GM18907 (cell line): ENCODE data around the gene NCAM2.

Source experiments
- ATAC-seq: cut with Tn5 transposase; IDR thresholded peaks from one replicate; pipeline ENCODE4 v1.9.1; 2021; ENCODE audit warnings: mild to moderate bottlenecking, moderate library complexity; ENCODE audit not compliant: unreplicated experiment

The NCAM2 gene

GRCh38 chr21:21406921-21407320, 408.7 kb downstream of the NCAM2 start:
- no peak for ATAC-seq

- no peak for ATAC-seq
Observed at GRCh38 chr21:21412096-21412495, 413.9 kb downstream of the NCAM2 start.

- ATAC-seq, result no peak
Observed at GRCh38 chr21:21415741-21416140, 417.5 kb downstream of the NCAM2 start.

GRCh38 chr21:21434944-21435343, 436.7 kb downstream of the NCAM2 start:
- no peak for ATAC-seq

GRCh38 chr21:21436012-21436534, 437.9 kb downstream of the NCAM2 start:
- no peak for ATAC-seq

- ATAC-seq, result no peak
Observed at GRCh38 chr21:21439761-21440160, 441.6 kb downstream of the NCAM2 start.

- ATAC-seq, result no peak
Observed at GRCh38 chr21:21457077-21457476, 458.9 kb downstream of the NCAM2 start.

- ATAC-seq, result no peak
Observed at GRCh38 chr21:21458124-21458631, 460.0 kb downstream of the NCAM2 start.

GRCh38 chr21:21460979-21461378, 462.8 kb downstream of the NCAM2 start:
- ATAC-seq, result no peak

GRCh38 chr21:21463456-21463855, 465.2 kb downstream of the NCAM2 start:
- no peak for ATAC-seq

- no peak for ATAC-seq
Observed at GRCh38 chr21:21464684-21465083, 466.5 kb downstream of the NCAM2 start.

- ATAC-seq, result no peak
Observed at GRCh38 chr21:21466752-21467151, 468.5 kb downstream of the NCAM2 start.

- no peak for ATAC-seq
Observed at GRCh38 chr21:21468003-21468402, 469.8 kb downstream of the NCAM2 start.

GRCh38 chr21:21481239-21481638, 483.0 kb downstream of the NCAM2 start:
- ATAC-seq, result no peak

- ATAC-seq, result no peak
Observed at GRCh38 chr21:21508859-21509258, 510.6 kb downstream of the NCAM2 start.

GRCh38 chr21:21530680-21531079, 532.5 kb downstream of the NCAM2 start:
- ATAC-seq, result no peak

GRCh38 chr21:21547368-21547953, 549.3 kb downstream of the NCAM2 start:
- no peak for ATAC-seq

GRCh38 chr21:21559285-21560045, 561.3 kb downstream of the NCAM2 start:
- no peak for ATAC-seq
